ENCODE data around the gene KDM4B. TPM values are rescaled to one million over a fixed set of nuclear protein-coding genes. Genes with fewer than 3 reads are reported as not detected.

The KDM4B gene
- total and polyA plus RNA-seq, 9 of the 15 experiments (the other 6 are each of a cell fraction or from before 2014, with no cell fraction given), result 0.21 to 29.9 (median 7.3) TPM

DNA sequence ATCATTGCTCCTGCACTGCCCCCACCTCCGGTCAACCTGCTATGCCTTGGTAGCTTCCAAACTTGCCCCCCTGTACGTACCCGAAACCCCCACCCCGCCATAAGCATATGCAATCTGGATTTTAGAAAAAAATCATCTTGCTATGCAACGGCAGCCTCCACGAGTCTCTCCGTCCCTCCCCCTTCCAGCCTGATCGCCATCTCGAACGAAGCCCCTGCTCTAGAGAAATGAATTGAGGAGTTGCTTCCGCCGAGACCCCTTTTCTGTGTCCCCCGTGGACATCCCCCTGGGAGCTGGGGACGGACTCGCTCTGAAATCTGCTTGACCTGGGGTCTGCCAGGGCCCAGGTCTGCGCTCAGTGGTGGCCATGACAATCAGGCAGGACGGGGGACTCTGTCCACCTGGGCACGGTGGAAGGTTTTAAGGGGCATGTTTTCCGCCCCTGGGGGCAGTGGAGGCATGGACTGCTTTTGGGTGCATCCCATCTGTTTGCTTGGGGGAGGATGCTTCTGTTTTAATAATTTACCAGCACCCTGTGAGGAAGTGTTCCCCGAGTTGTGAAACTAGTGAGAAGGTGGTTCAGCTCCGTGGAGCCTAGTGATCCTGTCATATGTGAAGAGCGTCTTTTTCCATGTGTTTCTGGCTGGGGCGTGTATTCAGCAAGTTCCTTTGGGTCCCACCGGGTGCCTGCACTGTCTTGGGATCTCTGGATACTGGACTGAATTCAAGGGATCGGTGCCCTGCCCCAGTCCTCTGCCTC, 1.0 kb downstream of the KDM4B start (continued):
- TF ChIP-seq JUND (IDR thresholded peaks at IDR 0.05; ENCODE audit: borderline replicate concordance, low read depth, low read length) (no peak), JUND (tag; IDR thresholded peaks at IDR 0.05; ENCODE audit: borderline replicate concordance, low read depth, low read length) (no peak), HNRNPH1 (optimal IDR thresholded peaks at IDR 0.05; ENCODE audit: low read depth, low read length) (no peak), ZNF511 (CRISPR knock-in tag; IDR thresholded peaks at IDR 0.05) (no peak), ZNF232 (CRISPR knock-in tag; IDR thresholded peaks at IDR 0.05) (peak; percentile 58; the same call in 1 of the 2 replicates), LCOR (CRISPR knock-in tag; IDR thresholded peaks at IDR 0.05) (no peak), NFATC3 (IDR thresholded peaks at IDR 0.05) (no peak), KDM5B (IDR thresholded peaks at IDR 0.05; ENCODE audit: insufficient replicate concordance, low read depth, low read length) (peak; percentile 62), ZNF717 (CRISPR knock-in tag; IDR thresholded peaks at IDR 0.05) (no peak), RNF219 (CRISPR knock-in tag; IDR thresholded peaks at IDR 0.05) (no peak), FOXJ2 (tag; IDR thresholded peaks at IDR 0.05) (no peak), ZBTB8A (IDR thresholded peaks at IDR 0.05; ENCODE audit: partially characterized antibody) (no peak), ZFX (CRISPR knock-in tag; IDR thresholded peaks at IDR 0.05) (peak; percentile 12; the same call in 1 of the 2 replicates), ZKSCAN8 (CRISPR knock-in tag; IDR thresholded peaks at IDR 0.05) (no peak), ATF7 (IDR thresholded peaks at IDR 0.05) (no peak), ZNF766 (CRISPR knock-in tag; conservative IDR thresholded peaks at IDR 0.05) (no peak), XRCC5 (IDR thresholded peaks at IDR 0.05; ENCODE audit: low read depth, low read length) (0 out of 2 replicates have a peak, but pooled peaks have one; percentile 27), FOXO4 (CRISPR knock-in tag; IDR thresholded peaks at IDR 0.05) (no peak)
- TF ChIP-seq, protein P1, sequence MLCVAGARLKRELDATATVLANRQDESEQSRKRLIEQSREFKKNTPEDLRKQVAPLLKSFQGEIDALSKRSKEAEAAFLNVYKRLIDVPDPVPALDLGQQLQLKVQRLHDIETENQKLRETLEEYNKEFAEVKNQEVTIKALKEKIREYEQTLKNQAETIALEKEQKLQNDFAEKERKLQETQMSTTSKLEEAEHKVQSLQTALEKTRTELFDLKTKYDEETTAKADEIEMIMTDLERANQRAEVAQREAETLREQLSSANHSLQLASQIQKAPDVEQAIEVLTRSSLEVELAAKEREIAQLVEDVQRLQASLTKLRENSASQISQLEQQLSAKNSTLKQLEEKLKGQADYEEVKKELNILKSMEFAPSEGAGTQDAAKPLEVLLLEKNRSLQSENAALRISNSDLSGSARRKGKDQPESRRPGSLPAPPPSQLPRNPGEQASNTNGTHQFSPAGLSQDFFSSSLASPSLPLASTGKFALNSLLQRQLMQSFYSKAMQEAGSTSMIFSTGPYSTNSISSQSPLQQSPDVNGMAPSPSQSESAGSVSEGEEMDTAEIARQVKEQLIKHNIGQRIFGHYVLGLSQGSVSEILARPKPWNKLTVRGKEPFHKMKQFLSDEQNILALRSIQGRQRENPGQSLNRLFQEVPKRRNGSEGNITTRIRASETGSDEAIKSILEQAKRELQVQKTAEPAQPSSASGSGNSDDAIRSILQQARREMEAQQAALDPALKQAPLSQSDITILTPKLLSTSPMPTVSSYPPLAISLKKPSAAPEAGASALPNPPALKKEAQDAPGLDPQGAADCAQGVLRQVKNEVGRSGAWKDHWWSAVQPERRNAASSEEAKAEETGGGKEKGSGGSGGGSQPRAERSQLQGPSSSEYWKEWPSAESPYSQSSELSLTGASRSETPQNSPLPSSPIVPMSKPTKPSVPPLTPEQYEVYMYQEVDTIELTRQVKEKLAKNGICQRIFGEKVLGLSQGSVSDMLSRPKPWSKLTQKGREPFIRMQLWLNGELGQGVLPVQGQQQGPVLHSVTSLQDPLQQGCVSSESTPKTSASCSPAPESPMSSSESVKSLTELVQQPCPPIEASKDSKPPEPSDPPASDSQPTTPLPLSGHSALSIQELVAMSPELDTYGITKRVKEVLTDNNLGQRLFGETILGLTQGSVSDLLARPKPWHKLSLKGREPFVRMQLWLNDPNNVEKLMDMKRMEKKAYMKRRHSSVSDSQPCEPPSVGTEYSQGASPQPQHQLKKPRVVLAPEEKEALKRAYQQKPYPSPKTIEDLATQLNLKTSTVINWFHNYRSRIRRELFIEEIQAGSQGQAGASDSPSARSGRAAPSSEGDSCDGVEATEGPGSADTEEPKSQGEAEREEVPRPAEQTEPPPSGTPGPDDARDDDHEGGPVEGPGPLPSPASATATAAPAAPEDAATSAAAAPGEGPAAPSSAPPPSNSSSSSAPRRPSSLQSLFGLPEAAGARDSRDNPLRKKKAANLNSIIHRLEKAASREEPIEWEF (CRISPR knock-in tag; IDR thresholded peaks at IDR 0.05), result no peak
